ENCODE data around the gene RNF213.

GRCh38 chr17:80416940-80417293 is 156.3 kb downstream of the RNF213 start:
- no peak for TF ChIP-seq FOS (IDR thresholded peaks at IDR 0.05; ENCODE audit: borderline replicate concordance, extremely low read depth, insufficient read length)
- TF ChIP-seq POLR2A (IDR thresholded peaks at IDR 0.05; ENCODE audit: low read depth, low read length): no peak
- no peak for TF ChIP-seq CBX5 (IDR thresholded peaks at IDR 0.05; ENCODE audit: low read depth)
- no peak for TF ChIP-seq MAX (IDR thresholded peaks at IDR 0.05; ENCODE audit: low read depth, low read length)
- TF ChIP-seq PBX3 (IDR thresholded peaks at IDR 0.05; ENCODE audit: insufficient replicate concordance, low read depth, low read length): no peak
- no peak for TF ChIP-seq ELK1 (IDR thresholded peaks at IDR 0.05; ENCODE audit: low read depth, low read length)
- TF ChIP-seq CTCF (IDR thresholded peaks at IDR 0.05 in 2 of 3, conservative IDR thresholded peaks at IDR 0.05 in 1 of 3; ENCODE audit: control insufficient read depth in 2 of 3, extremely low read depth in 1 of 3, insufficient read depth in 1 of 3, low read depth in 3 of 3, low read length in 3 of 3): no peak
- TF ChIP-seq ZZZ3 (IDR thresholded peaks at IDR 0.05; ENCODE audit: control insufficient read depth, insufficient read length, low read depth): no peak
- TF ChIP-seq EGR1 (IDR thresholded peaks at IDR 0.05; ENCODE audit: borderline replicate concordance in 1 of 2, low read depth in 2 of 2, low read length in 2 of 2): no peak
- no peak for TF ChIP-seq ZNF217 (IDR thresholded peaks at IDR 0.05)
- no peak for TF ChIP-seq BCL11A (IDR thresholded peaks at IDR 0.05; ENCODE audit: low read depth, low read length)
- no peak for TF ChIP-seq CEBPZ (IDR thresholded peaks at IDR 0.05; ENCODE audit: low read depth, low read length)
- TF ChIP-seq REST (IDR thresholded peaks at IDR 0.05; ENCODE audit: low read depth, low read length): no peak
- no peak for TF ChIP-seq POLR2AphosphoS2 (IDR thresholded peaks at IDR 0.05; ENCODE audit: low read depth, low read length)

Data from GM12878 (cell line).